ENCODE data around the gene ARHGAP5. TPM values are rescaled to one million over a fixed set of nuclear protein-coding genes. Genes with fewer than 3 reads are reported as not detected.

ARHGAP5 gene
- total and polyA plus RNA-seq, 2 donors from 2014 or later, result 17.7 to 142 TPM

DNA sequence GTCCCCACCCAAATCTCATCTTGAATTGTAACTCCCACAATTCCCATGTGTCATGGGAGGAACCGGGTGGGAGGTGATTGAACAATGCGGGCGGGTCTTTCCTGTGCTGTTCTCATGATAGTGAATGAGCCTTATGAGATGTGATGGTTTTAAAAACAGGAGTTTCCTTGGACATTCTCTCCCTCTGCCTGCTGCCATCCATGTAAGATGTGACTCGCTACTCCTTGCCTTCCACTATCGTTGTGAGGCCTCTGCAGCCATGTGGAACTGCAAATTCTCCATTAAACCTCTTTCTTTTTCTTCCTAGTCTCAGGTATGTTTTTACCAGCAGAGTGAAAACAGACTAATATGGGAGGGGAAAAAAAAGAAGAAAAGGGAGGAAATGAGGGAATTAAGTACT is 22.6 kb upstream of the ARHGAP5 start:
- no peaks in the 10 kb centered on the region for H3K36me3 ChIP-seq (ENCODE audit: control insufficient read depth in 2 of 3, insufficient read depth in 3 of 3, low read length in 3 of 3)
- TF ChIP-seq, protein P1, sequence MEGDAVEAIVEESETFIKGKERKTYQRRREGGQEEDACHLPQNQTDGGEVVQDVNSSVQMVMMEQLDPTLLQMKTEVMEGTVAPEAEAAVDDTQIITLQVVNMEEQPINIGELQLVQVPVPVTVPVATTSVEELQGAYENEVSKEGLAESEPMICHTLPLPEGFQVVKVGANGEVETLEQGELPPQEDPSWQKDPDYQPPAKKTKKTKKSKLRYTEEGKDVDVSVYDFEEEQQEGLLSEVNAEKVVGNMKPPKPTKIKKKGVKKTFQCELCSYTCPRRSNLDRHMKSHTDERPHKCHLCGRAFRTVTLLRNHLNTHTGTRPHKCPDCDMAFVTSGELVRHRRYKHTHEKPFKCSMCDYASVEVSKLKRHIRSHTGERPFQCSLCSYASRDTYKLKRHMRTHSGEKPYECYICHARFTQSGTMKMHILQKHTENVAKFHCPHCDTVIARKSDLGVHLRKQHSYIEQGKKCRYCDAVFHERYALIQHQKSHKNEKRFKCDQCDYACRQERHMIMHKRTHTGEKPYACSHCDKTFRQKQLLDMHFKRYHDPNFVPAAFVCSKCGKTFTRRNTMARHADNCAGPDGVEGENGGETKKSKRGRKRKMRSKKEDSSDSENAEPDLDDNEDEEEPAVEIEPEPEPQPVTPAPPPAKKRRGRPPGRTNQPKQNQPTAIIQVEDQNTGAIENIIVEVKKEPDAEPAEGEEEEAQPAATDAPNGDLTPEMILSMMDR (IDR thresholded peaks at IDR 0.05; ENCODE audit: borderline replicate concordance, extremely low read depth, insufficient read depth), result no peak
- no peak for DNase-seq
- H3K27me3 ChIP-seq (ENCODE audit: control insufficient read depth, insufficient read depth, low read length), result no peaks in the 10 kb centered on the region
- intact Hi-C loops (cut with DNase I), result no loop called here
- no peaks in the 10 kb centered on the region for H3K9me3 ChIP-seq (ENCODE audit: control insufficient read depth in 2 of 3, insufficient read depth in 1 of 3, low read length in 3 of 3)
- H3K4me1 ChIP-seq (ENCODE audit: control insufficient read depth in 2 of 3, insufficient read depth in 2 of 3, low read depth in 1 of 3, low read length in 3 of 3), result no peaks in the 10 kb centered on the region
- no peak overlapping the region for H3K4me3 ChIP-seq (ENCODE audit: low read length in 3 of 3)
- H3K27ac ChIP-seq (ENCODE audit: low read depth in 2 of 2, low read length in 2 of 2), result no peak overlapping the region
- no peak for FAIRE-seq
- H3K9ac ChIP-seq (ENCODE audit: low read length in 3 of 3), result no peak overlapping the region

DNA sequence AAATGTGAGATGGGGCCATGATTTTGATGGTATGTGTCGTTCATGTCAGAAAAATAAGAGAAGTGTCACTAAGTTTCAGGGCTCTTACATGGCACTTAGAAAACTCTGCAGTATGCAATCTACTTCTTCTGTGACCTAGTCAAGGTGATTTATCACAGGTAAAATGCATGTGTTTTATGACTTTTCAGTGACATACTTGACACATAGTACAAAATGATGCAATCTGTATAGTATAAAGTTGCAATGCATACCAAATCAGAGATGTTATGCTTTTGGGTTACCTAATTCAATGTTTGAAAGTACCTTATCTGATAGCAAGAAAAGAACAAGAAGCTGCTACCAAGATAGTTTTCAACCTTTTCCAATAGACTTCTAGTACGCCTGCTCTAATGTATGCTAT is 21.9 kb upstream of the ARHGAP5 start:
- H3K27ac ChIP-seq (ENCODE audit: low read depth in 2 of 2, low read length in 2 of 2), result no peak overlapping the region
- no peaks in the 10 kb centered on the region for H3K36me3 ChIP-seq (ENCODE audit: control insufficient read depth in 2 of 3, insufficient read depth in 3 of 3, low read length in 3 of 3)
- H3K9me3 ChIP-seq (ENCODE audit: control insufficient read depth in 2 of 3, insufficient read depth in 1 of 3, low read length in 3 of 3), result no peaks in the 10 kb centered on the region
- no peak for DNase-seq
- no peak overlapping the region for H3K4me3 ChIP-seq (ENCODE audit: low read length in 3 of 3)
- TF ChIP-seq, protein P1 (IDR thresholded peaks at IDR 0.05; ENCODE audit: borderline replicate concordance, extremely low read depth, insufficient read depth), result no peak
- no peaks in the 10 kb centered on the region for H3K27me3 ChIP-seq (ENCODE audit: control insufficient read depth, insufficient read depth, low read length)
- no peaks in the 10 kb centered on the region for H3K4me1 ChIP-seq (ENCODE audit: control insufficient read depth in 2 of 3, insufficient read depth in 2 of 3, low read depth in 1 of 3, low read length in 3 of 3)
- intact Hi-C loops (cut with DNase I), result no loop called here
- no peak for FAIRE-seq
- H3K9ac ChIP-seq (ENCODE audit: low read length in 3 of 3), result no peak overlapping the region

DNA sequence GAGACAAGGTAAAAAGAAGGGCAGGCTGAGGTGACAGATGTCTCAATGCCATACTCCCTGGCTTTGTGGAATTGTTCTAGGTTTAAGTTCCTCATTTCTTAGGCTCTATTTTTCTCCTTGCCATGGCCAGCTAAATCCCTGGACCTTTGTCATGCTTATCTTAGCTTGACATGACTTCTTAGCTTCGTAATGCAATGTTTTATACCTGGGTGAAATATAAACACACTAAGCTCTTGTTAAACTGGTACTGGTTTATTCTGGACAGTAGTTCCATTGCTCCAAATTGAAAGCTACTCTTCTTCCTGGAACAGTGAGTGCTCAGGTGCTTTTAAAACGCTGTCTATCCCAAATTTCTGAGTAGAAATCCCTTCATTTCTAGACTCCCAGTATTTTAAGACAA is 17.4 kb upstream of the ARHGAP5 start:
- no peak overlapping the region for H3K9ac ChIP-seq (ENCODE audit: low read length in 3 of 3)
- intact Hi-C loops (cut with DNase I), result no loop called here
- H3K27ac ChIP-seq (ENCODE audit: low read depth in 2 of 2, low read length in 2 of 2), result no peak overlapping the region
- H3K4me3 ChIP-seq (ENCODE audit: low read length in 3 of 3), result no peak overlapping the region
- no peak for FAIRE-seq
- no peak for DNase-seq
- H3K9me3 ChIP-seq (ENCODE audit: control insufficient read depth in 2 of 3, insufficient read depth in 1 of 3, low read length in 3 of 3), result no peaks in the 10 kb centered on the region
- no peaks in the 10 kb centered on the region for H3K36me3 ChIP-seq (ENCODE audit: control insufficient read depth in 2 of 3, insufficient read depth in 3 of 3, low read length in 3 of 3)
- no peaks in the 10 kb centered on the region for H3K4me1 ChIP-seq (ENCODE audit: control insufficient read depth in 2 of 3, insufficient read depth in 2 of 3, low read depth in 1 of 3, low read length in 3 of 3)
- TF ChIP-seq, protein P1 (IDR thresholded peaks at IDR 0.05; ENCODE audit: borderline replicate concordance, extremely low read depth, insufficient read depth), result no peak
- no peaks in the 10 kb centered on the region for H3K27me3 ChIP-seq (ENCODE audit: control insufficient read depth, insufficient read depth, low read length)

DNA sequence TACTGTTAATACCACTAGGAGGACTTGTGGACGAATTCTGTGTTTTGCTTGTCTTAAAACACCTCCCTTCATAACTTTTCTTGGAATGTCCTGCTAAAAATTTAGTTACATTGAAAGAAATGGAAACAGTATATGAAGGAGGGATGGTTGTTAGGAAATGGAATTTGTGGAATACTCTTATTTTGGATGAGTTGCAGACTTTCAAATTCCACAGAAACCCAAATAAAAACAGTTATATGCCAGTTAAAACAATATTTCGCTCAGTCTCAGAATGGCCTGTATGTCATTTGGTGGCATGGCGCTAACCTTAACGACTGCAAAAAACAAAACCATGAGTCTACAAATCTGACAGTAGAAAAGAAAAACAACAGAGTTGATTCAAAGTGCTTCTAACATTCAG is 12.2 kb upstream of the ARHGAP5 start:
- no peaks in the 10 kb centered on the region for H3K9me3 ChIP-seq (ENCODE audit: control insufficient read depth in 2 of 3, insufficient read depth in 1 of 3, low read length in 3 of 3)
- H3K27ac ChIP-seq (ENCODE audit: low read depth in 2 of 2, low read length in 2 of 2), result no peak overlapping the region
- no peak for DNase-seq
- no peak for FAIRE-seq
- H3K27me3 ChIP-seq (ENCODE audit: control insufficient read depth, insufficient read depth, low read length), result no peaks in the 10 kb centered on the region
- intact Hi-C loops (cut with DNase I), result no loop called here
- no peak overlapping the region for H3K4me3 ChIP-seq (ENCODE audit: low read length in 3 of 3)
- no peaks in the 10 kb centered on the region for H3K36me3 ChIP-seq (ENCODE audit: control insufficient read depth in 2 of 3, insufficient read depth in 3 of 3, low read length in 3 of 3)
- H3K4me1 ChIP-seq (ENCODE audit: control insufficient read depth in 2 of 3, insufficient read depth in 2 of 3, low read depth in 1 of 3, low read length in 3 of 3), result no peaks in the 10 kb centered on the region
- H3K9ac ChIP-seq (ENCODE audit: low read length in 3 of 3), result no peak overlapping the region
- TF ChIP-seq, protein P1 (IDR thresholded peaks at IDR 0.05; ENCODE audit: borderline replicate concordance, extremely low read depth, insufficient read depth), result no peak

All from kidney (tissue), 14 donors.